SJCRH30 (cell line): ENCODE measurements around the gene KLF5. TPM values are rescaled to one million over a fixed set of nuclear protein-coding genes. Genes with fewer than 3 reads are reported as not detected.

Source experiments
- DNase-seq, 2 experiments: peaks; one replicate each; pipeline ENCODE4 v3.0.0-alpha.2; 2015 to 2020
- H3K27ac ChIP-seq: fragments of 250-450 bp; sonication (Bioruptor Pico); 2 replicates; pipeline ENCODE4 v1.5.1; 2020; ENCODE audit warnings: mild to moderate bottlenecking, moderate library complexity
- H3K27me3 ChIP-seq: fragments of 250-450 bp; sonication (Bioruptor Pico); 2 replicates; pipeline ENCODE4 v1.5.1; 2020; ENCODE audit warnings: mild to moderate bottlenecking, moderate library complexity
- H3K36me3 ChIP-seq: fragments of 250-450 bp; sonication (Bioruptor Pico); 2 replicates; pipeline ENCODE4 v1.5.1; 2020; ENCODE audit warnings: mild to moderate bottlenecking, moderate library complexity
- H3K4me1 ChIP-seq: fragments of 250-450 bp; sonication (Bioruptor Pico); 2 replicates; pipeline ENCODE4 v1.5.1; 2020; ENCODE audit warnings: mild to moderate bottlenecking, moderate library complexity
- H3K4me3 ChIP-seq: fragments of 250-450 bp; sonication (Bioruptor Pico); 2 replicates; pipeline ENCODE4 v1.5.1; 2020; ENCODE audit warnings: mild to moderate bottlenecking, moderate library complexity
- H3K9me3 ChIP-seq: fragments of 250-450 bp; sonication (Bioruptor Pico); replicated peaks from 2 replicates; pipeline ENCODE4 v1.5.1; 2020; ENCODE audit warnings: mild to moderate bottlenecking, moderate library complexity
- total RNA-seq: library from RNA; depleted of rRNA; stranded (reverse); fragments of >200 nt; shearing (Covaris generic); gene quantifications from 2 replicates; pipeline ENCODE4 v1.2.3, GENCODE V29; 2014

Gene KLF5
- total RNA-seq, 1 experiment from 2014 or later, result 7.3 TPM

DNA sequence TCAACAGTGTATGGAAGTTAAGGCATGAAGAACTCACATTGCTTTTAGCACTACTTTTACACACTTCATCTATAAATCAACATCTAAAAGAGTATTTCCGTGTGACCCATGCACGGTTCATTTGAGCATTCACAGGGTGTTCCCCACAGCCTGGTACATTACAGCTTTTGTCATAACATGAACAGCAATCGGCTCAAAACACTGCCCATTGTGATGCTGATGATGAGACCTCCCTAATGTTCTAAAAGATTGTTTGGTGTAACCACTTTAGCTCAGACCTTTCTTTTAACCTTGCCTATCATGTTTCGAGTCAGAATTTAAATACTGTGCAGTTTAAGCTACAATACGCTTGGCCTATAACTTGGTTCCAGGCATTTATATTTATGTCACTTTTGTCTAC lies 4.1 kb upstream of the KLF5 start:
- no peak overlapping the region for H3K4me3 ChIP-seq
- H3K9me3 ChIP-seq, result no peaks in the 10 kb centered on the region
- no peak for DNase-seq
- H3K27ac ChIP-seq, result no peak overlapping the region
- H3K4me1 ChIP-seq, result peaks cover 5% of the 10 kb centered on the region; the same call in 1 of the 2 replicates
- H3K27me3 ChIP-seq, result no peaks in the 10 kb centered on the region
- H3K36me3 ChIP-seq, result no peaks in the 10 kb centered on the region

DNA sequence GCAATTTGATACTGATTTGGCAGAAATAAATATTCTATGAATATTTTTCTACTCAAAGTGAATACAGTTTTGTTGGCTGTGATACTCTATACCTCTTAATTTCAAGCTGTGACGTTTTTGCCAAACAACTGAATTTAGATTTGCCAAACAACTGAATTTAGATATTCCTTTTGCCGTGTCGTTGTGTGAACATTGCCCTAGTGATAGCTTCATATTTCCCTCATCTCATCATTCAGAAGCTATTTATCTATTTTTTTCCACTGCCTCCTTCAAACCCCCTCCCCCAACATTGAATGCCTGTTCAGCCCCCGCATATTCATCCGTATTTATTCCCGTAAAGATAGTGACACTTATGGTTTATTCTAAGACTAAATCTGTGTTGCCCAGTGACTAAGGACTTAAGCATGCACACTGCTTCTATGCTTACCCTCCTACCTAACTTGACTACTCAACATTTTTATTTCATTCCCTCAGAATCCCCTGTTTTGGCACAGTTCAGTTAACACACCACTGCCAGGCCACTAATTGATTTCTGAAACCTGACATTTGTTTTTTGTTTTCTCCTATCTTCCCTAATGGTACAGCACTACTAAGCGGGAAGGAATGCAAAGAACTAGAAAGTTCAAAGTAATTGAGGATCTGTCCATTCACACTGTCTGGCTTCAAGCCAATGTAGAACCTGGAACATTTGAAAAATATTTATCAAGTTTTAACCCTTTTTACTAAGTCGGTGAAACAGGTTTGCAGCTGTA lies 2.8 kb upstream of the KLF5 start:
- no peaks in the 10 kb centered on the region for H3K36me3 ChIP-seq
- DNase-seq, result peak in 1 of 2 experiments; percentile 7
- H3K9me3 ChIP-seq, result no peaks in the 10 kb centered on the region
- no peaks in the 10 kb centered on the region for H3K27me3 ChIP-seq
- peaks cover 5% of the 10 kb centered on the region; the same call in 1 of the 2 replicates for H3K4me1 ChIP-seq
- H3K27ac ChIP-seq, result no peak overlapping the region
- H3K4me3 ChIP-seq, result no peak overlapping the region

GRCh38 chr13:73056565-73056962 lies 2.2 kb upstream of the KLF5 start:
- no peak overlapping the region for H3K4me3 ChIP-seq
- no peaks in the 10 kb centered on the region for H3K27me3 ChIP-seq
- H3K27ac ChIP-seq, result no peak overlapping the region
- H3K9me3 ChIP-seq, result no peaks in the 10 kb centered on the region
- H3K4me1 ChIP-seq, result peaks cover 5% of the 10 kb centered on the region; the same call in 1 of the 2 replicates
- H3K36me3 ChIP-seq, result no peaks in the 10 kb centered on the region
- DNase-seq, result no peak

GRCh38 chr13:73057284-73058063 lies 1.3 kb upstream of the KLF5 start:
- Histone ChIP-seq H3K27ac (no peak overlapping the region), H3K27me3 (no peaks in the 10 kb centered on the region), H3K36me3 (no peaks in the 10 kb centered on the region), H3K4me3 (peak overlapping the region; percentile 84), H3K4me1 (peaks cover 5% of the 10 kb centered on the region; the same call in 1 of the 2 replicates), H3K9me3 (no peaks in the 10 kb centered on the region)
- DNase-seq, result no peak

DNA sequence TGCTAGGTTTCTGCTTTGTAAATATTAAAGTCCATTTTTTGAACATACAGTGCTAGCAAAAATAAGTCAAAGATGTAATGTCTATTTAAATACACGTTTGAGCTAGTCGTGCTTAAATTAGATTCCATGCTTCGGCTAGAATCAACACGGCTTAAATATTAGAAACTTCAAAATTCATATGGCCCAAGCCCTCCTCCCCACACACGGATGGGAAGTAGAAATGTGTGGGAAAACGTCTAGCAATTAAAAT lies 816 bp upstream of the KLF5 start:
- no peak overlapping the region for H3K27ac ChIP-seq
- no peaks in the 10 kb centered on the region for H3K9me3 ChIP-seq
- no peaks in the 10 kb centered on the region for H3K36me3 ChIP-seq
- peak overlapping the region; percentile 84 for H3K4me3 ChIP-seq
- no peaks in the 10 kb centered on the region for H3K27me3 ChIP-seq
- peaks cover 5% of the 10 kb centered on the region; the same call in 1 of the 2 replicates for H3K4me1 ChIP-seq
- DNase-seq, result no peak

GRCh38 chr13:73058432-73058735 lies 421 bp upstream of the KLF5 start:
- H3K9me3 ChIP-seq, result no peaks in the 10 kb centered on the region
- peaks cover 2% of the 10 kb centered on the region; the same call in 1 of the 2 replicates for H3K36me3 ChIP-seq
- no peaks in the 10 kb centered on the region for H3K27me3 ChIP-seq
- no peak for DNase-seq
- H3K4me3 ChIP-seq, result peak overlapping the region; percentile 84
- peaks cover 5% of the 10 kb centered on the region; the same call in 1 of the 2 replicates for H3K4me1 ChIP-seq
- H3K27ac ChIP-seq, result no peak overlapping the region

DNA sequence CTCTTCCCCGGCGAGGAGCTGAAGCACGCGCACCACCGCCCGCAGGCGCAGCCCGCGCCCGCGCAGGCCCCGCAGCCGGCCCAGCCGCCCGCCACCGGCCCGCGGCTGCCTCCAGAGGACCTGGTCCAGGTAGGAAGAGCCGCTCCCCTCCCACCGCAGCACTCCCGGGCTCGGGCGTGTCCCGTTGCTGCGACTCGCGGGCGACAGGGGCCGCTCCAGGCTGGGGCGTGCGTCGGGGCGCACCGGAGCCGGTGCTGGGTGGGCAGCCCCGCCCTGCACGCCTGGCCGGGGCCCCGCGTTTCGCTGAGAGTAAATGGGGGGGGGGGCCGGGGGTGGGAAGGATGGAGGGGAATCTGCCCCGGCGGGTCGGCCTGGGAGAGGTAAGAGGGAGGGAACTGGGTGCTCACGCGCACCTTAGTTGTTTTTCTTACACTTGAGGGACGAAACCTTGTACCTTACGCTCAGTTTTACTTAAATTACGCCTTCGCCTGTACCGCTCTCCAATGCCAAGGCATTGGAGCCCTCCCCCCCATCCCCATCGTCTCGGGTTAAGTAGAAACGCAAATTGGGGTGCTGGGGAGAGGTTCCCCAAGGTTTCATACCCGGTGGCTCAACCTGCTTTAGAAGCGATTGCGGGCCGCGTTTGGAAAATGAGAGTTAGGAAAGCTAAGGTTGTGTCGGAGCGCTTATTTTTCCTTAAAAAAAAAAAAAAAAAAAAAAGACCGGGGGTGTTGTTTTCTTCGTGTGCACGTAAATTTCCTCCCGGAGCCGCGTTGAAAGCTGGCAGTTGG lies 850 bp downstream of the KLF5 start:
- Histone ChIP-seq H3K9me3 (no peaks in the 10 kb centered on the region), H3K27ac (peak overlapping the region; percentile 18; the same call in 1 of the 2 replicates), H3K36me3 (peaks cover 6% of the 10 kb centered on the region), H3K4me3 (peak overlapping the region; percentile 84), H3K27me3 (no peaks in the 10 kb centered on the region), H3K4me1 (peaks cover 5% of the 10 kb centered on the region; the same call in 1 of the 2 replicates)
- DNase-seq, result peak; percentile 58 to 61

DNA sequence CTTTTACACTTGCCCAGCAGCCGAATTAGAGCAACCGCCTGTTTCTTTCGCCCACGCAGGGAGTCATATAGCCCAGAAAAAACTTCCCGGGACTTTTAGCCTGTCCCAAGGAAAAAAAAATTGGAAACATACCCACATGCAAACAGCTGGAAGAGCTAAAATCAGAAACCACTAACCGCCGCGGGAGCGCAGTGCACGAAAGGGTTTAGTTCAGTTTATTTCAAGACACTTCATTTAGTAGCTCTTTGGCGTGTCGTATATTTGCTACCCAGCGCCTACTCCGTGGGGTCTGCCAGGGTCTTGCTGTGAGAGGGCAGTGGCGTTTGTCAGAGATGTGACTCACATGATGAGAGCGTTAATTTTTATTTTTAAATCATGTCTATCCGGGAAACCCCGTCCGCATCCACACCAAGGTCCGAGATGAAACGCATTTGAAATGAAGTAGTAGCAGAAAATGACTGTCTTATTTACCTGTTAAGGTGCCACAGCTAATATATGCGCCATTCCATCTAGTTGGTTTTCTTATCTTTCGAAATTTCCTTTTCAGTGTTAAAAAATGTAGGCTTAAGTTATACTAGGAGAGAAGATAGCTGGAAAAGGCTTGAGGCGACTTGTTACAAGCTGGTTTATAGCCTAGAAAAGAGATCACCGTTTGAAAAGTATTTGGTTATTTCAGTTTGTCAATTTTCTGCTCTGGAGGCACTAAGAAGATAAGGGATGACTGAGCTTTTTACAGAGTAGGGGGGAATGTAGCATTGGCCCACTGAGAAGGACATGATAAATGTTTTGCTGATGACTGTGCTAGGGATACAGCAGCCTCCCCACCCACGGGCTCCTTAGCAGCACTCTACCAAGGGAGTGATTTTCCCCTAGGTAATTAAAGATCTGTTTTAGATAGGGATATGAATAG lies 1.7 kb downstream of the KLF5 start:
- Histone ChIP-seq H3K9me3 (no peaks in the 10 kb centered on the region), H3K36me3 (peaks cover 6% of the 10 kb centered on the region), H3K4me1 (peaks cover 5% of the 10 kb centered on the region; the same call in 1 of the 2 replicates), H3K27me3 (no peaks in the 10 kb centered on the region), H3K4me3 (peak overlapping the region; percentile 84), H3K27ac (peak overlapping the region; percentile 18; the same call in 1 of the 2 replicates)
- peak; percentile 47 to 71 for DNase-seq

GRCh38 chr13:73061473-73061872 lies 2.7 kb downstream of the KLF5 start:
- no peak overlapping the region for H3K27ac ChIP-seq
- no peak overlapping the region for H3K4me3 ChIP-seq
- no peaks in the 10 kb centered on the region for H3K27me3 ChIP-seq
- no peak for DNase-seq
- no peaks in the 10 kb centered on the region for H3K9me3 ChIP-seq
- H3K4me1 ChIP-seq, result peaks cover under 1% of the 10 kb centered on the region; the same call in 1 of the 2 replicates
- peaks cover 7% of the 10 kb centered on the region for H3K36me3 ChIP-seq

- DNase-seq, result no peak
- Histone ChIP-seq H3K4me3 (no peak overlapping the region), H3K4me1 (no peaks in the 10 kb centered on the region), H3K9me3 (no peaks in the 10 kb centered on the region), H3K36me3 (peaks cover 9% of the 10 kb centered on the region), H3K27me3 (no peaks in the 10 kb centered on the region), H3K27ac (no peak overlapping the region)
Measured at GRCh38 chr13:73061876-73062275, 3.1 kb downstream of the KLF5 start.

- no peaks in the 10 kb centered on the region for H3K27me3 ChIP-seq
- H3K36me3 ChIP-seq, result peaks cover 9% of the 10 kb centered on the region
- no peak overlapping the region for H3K4me3 ChIP-seq
- DNase-seq, result no peak
- H3K4me1 ChIP-seq, result no peaks in the 10 kb centered on the region
- H3K9me3 ChIP-seq, result no peaks in the 10 kb centered on the region
- no peak overlapping the region for H3K27ac ChIP-seq
Measured at GRCh38 chr13:73062468-73062867, 3.7 kb downstream of the KLF5 start.

DNA sequence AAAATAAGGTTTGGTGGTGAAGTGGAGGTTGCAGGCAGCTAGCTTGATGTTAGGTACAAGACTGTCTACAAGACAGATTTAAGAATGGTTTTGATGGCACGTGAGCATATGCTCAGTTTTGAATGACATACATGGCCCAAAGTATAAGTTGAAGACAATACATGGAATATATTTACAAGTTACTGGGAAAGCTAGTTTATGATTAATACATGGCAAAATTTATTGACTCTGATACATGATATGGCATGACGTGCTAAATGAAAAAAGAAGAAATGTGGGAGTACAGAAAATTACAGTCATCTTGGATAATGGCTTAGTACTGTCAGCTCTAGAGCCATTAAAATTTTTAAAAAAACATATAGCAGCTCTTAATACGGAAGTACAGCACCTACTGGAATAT lies 4.4 kb downstream of the KLF5 start:
- Histone ChIP-seq H3K27ac (no peak overlapping the region), H3K9me3 (no peaks in the 10 kb centered on the region), H3K4me1 (no peaks in the 10 kb centered on the region), H3K4me3 (no peak overlapping the region), H3K36me3 (peaks cover 9% of the 10 kb centered on the region), H3K27me3 (no peaks in the 10 kb centered on the region)
- DNase-seq, result no peak

GRCh38 chr13:73065036-73065435 lies 6.2 kb downstream of the KLF5 start:
- Histone ChIP-seq H3K27me3 (no peaks in the 10 kb centered on the region), H3K36me3 (peaks cover 12% of the 10 kb centered on the region), H3K27ac (no peak overlapping the region), H3K4me1 (no peaks in the 10 kb centered on the region), H3K9me3 (no peaks in the 10 kb centered on the region), H3K4me3 (no peak overlapping the region)
- no peak for DNase-seq

DNA sequence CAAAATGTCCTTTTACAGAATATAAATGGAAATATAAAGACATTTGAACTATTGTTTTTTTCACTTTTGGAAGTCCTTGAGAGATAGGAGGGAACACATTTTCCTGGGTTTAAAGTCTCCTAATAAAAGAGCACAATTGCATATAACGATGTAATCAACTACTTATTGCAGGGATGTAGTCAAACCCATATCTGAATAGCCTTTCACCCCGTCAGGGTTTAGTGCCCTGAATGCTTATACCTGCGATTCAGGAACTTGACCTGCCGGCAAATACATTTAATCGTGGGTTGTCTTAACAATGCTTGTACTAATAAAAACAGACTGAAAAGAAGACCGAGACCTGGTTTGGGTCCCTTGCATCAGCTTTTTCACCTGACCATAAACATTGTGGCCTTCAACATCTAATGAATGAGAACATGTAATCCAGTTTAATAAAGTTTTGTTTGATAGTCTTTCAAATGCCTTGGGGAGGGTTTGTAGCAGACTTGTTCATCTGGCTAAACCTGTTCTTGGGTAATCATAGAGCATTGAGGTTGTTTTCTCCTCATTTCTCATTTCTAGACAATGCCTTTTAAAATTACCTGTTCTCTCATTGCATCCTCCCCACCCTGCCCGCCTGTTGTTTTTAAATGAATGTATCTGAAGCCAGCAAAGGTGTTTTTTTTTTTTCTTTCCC lies 7.0 kb downstream of the KLF5 start:
- H3K36me3 ChIP-seq, result peaks cover 12% of the 10 kb centered on the region
- H3K4me1 ChIP-seq, result no peaks in the 10 kb centered on the region
- no peak for DNase-seq
- no peak overlapping the region for H3K27ac ChIP-seq
- no peak overlapping the region for H3K4me3 ChIP-seq
- H3K9me3 ChIP-seq, result no peaks in the 10 kb centered on the region
- no peaks in the 10 kb centered on the region for H3K27me3 ChIP-seq
